Panc1 (cell line): ENCODE measurements around the gene CDK18. TPM values are rescaled to one million over a fixed set of nuclear protein-coding genes. Genes with fewer than 3 reads are reported as not detected.

Source experiments
- ATAC-seq: fragments of 200-7000 bp; cut with Tn5 transposase; 2 replicates; pipeline ENCODE4 v1.9.1; 2020; ENCODE audit warnings: mild to moderate bottlenecking, moderate library complexity
- BruUV-seq: library from RNA; stranded (reverse); fragments of 400-500 nt; replicated peaks from 2 replicates; lab custom pipeline; 2021; lab: Mats Ljungman, UMichigan
- CTCF ChIA-PET: fragments of 300-600 bp; sonication (Branson Sonifier 250); formaldehyde crosslinking; loops from one replicate; lab custom pipeline; 2022; ENCODE audit warnings: antibody characterized with exemption; lab: Charles Lee
- POLR2A ChIA-PET: fragments of 300-600 bp; sonication (Branson Sonifier 250); formaldehyde crosslinking; loops from one replicate; lab custom pipeline; 2022; ENCODE audit warnings: antibody characterized with exemption; lab: Charles Lee
- DNase-seq: peaks from one replicate; pipeline ENCODE4 v3.0.0-alpha.2; 2010; ENCODE audit warnings: low read depth, low spot score
- H3K27ac ChIP-seq: 2 replicates; pipeline ENCODE4 v1.5.1; 2011; ENCODE audit warnings: mild to moderate bottlenecking, low read length, inconsistent platforms
- H3K27me3 ChIP-seq: fragments of 200-500 bp; sonication (Bioruptor generic); 2 replicates; pipeline ENCODE4 v1.6.0; 2014; ENCODE audit warnings: low read length, inconsistent platforms; ENCODE audit not compliant: control insufficient read depth, insufficient read depth
- H3K36me3 ChIP-seq: fragments of 200-500 bp; sonication (Bioruptor generic); 2 replicates; pipeline ENCODE4 v1.5.1; 2014; ENCODE audit warnings: inconsistent platforms, mild to moderate bottlenecking, low read length, moderate library complexity; ENCODE audit not compliant: control insufficient read depth, insufficient read depth
- H3K4me1 ChIP-seq: 2 replicates; pipeline ENCODE4 v1.5.1; 2011; ENCODE audit warnings: inconsistent platforms, mild to moderate bottlenecking, low read length, moderate library complexity; ENCODE audit not compliant: control insufficient read depth, insufficient read depth
- H3K4me3 ChIP-seq, 2 experiments: 2 replicates each; pipeline ENCODE4 v1.5.1; 2011 to 2012; ENCODE audit warnings: low read depth in 2 of 2, low read length in 2 of 2, mild to moderate bottlenecking in 2 of 2, inconsistent platforms in 1 of 2, moderate library complexity in 1 of 2
- H3K9me3 ChIP-seq: fragments of 200-500 bp; sonication (Bioruptor generic); 2 replicates; pipeline ENCODE4 v1.5.1; 2014; ENCODE audit warnings: low read depth, mild to moderate bottlenecking, inconsistent platforms, low read length, moderate library complexity; ENCODE audit not compliant: control insufficient read depth, insufficient read depth
- CTCF ChIP-seq: fragments of 450-650 bp; IDR thresholded peaks from 2 replicates; pipeline ENCODE4 v1.5.1; 2017; ENCODE audit warnings: mild to moderate bottlenecking
- POLR2AphosphoS5 ChIP-seq: IDR thresholded peaks from 2 replicates; pipeline ENCODE4 v1.6.1; 2012; ENCODE audit warnings: mild to moderate bottlenecking, low read depth, low read length, moderate library complexity
- REST ChIP-seq, 2 experiments: IDR thresholded peaks; 2 replicates each; pipeline ENCODE4 v1.6.1; 2011 to 2012; ENCODE audit warnings: low read depth in 2 of 2, control low read depth in 1 of 2, low read length in 1 of 2, mild to moderate bottlenecking in 1 of 2, moderate library complexity in 1 of 2; ENCODE audit not compliant: insufficient read depth in 1 of 2
- SIN3A ChIP-seq: IDR thresholded peaks from 2 replicates; pipeline ENCODE4 v1.6.1; 2012; ENCODE audit warnings: low read depth, mild to moderate bottlenecking, low read length, moderate library complexity, borderline replicate concordance; ENCODE audit not compliant: insufficient read depth
- TCF7L2 ChIP-seq: IDR thresholded peaks from 2 replicates; pipeline ENCODE4 v1.6.1; 2011; ENCODE audit warnings: mild to moderate bottlenecking, low read depth, low read length, inconsistent platforms
- in situ Hi-C: cut with HindIII; loops from 2 replicates; pipeline ENCODE4 v1.10.0; 2016; ENCODE audit warnings: low sequenced_read_pairs, low pct_unique_long_range_greater_than_20kb
- intact Hi-C: fragments of 100-400 bp; cut with micrococcal nuclease; formaldehyde crosslinking; loops from one replicate; pipeline ENCODE4 v1.10.0; 2022; ENCODE audit not compliant: unreplicated experiment
- total RNA-seq: library from RNA; stranded (reverse); gene quantifications from one replicate; pipeline ENCODE4 v1.2.1, GENCODE V29; 2021; ENCODE audit not compliant: unreplicated experiment

CDK18 gene
- total RNA-seq, 1 experiment from 2014 or later, result 7.0 TPM

DNA sequence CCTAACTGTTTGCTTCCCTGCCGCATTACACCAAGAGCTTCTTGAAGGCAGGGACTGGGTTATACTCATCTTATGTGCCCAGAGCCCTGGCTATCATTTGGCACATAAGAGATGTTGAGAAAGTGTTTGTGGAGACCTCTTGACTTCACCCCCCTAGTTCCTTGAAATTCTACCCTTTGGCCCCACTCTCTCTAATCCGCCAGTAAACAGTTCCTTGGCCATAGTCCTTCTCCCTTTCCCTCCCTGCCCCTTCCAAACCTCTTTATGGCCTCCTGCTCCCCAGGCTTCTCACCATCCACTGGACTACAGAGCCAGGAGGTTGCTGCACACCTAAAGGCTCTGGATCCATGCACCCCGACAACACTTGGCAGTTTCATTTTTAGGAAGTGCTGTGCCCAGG is 1.5 kb upstream of the CDK18 start:
- ATAC-seq (no peak), DNase-seq (no peak)
- H3K36me3 ChIP-seq, result peaks cover 5% of the 10 kb centered on the region; the same call in 1 of the 2 replicates
- ChIA-PET POLR2A (interaction anchor here (0.5 kb wide), 1 partner anchor 552 kb away, joined by 6 read pairs; no protein-coding TSS in a partner anchor), CTCF (interaction anchor here (0.9 kb wide), 2 partner anchors 20 to 149 kb away, joined by 4 to 7 read pairs; no protein-coding TSS in a partner anchor)
- in situ Hi-C loops, result no loop called here
- no peak overlapping the region for H3K4me3 ChIP-seq
- peaks cover 4% of the 10 kb centered on the region for H3K27me3 ChIP-seq
- H3K27ac ChIP-seq, result no peak overlapping the region
- TF ChIP-seq SIN3A, result no peak
- no peak for TF ChIP-seq POLR2AphosphoS5
- no peak for TF ChIP-seq CTCF
- no peak for TF ChIP-seq TCF7L2
- no peak for TF ChIP-seq REST (IDR thresholded peaks at IDR 0.05; ENCODE audit: insufficient read depth in 1 of 2, low read depth in 2 of 2, low read length in 1 of 2)
- H3K9me3 ChIP-seq, result no peaks in the 10 kb centered on the region
- peaks cover 4% of the 10 kb centered on the region; the same call in 1 of the 2 replicates for H3K4me1 ChIP-seq
- BruUV-seq, result no TSS peak
- intact Hi-C loops, result no loop called here

DNA sequence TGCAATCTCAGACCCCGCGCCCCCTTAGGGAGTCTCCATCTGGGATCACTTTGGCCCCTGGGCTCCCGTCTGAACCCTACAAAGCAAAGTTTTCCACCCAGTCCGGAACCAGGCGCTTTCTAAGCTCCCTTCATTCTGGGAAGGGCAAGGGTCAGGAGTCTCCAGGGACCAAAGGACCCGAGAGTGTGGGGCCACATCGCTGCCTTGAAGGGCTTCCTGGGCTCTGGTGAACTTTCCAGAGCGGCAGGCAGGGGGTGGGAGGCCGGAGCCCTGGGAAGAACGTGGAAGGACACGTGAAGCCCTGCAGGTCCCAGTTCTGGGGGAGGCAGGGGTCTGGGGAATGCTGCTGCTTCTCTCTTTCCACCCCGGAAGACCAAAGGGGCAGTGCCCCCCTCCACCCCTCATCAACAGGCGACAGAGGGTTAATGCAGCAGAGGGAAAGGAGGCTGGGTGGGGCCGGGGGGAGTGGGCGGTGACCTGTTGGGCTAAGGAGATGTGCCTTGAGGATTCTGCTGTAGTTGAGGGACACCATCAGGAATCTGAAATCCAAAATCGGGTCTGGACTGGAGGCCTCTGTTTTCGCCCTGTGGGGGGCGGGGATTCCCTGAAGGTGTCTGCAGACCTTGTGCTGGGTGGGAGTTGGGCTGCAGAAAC is 734 bp downstream of the CDK18 start:
- H3K9me3 ChIP-seq, result no peaks in the 10 kb centered on the region
- no peak for TF ChIP-seq REST (IDR thresholded peaks at IDR 0.05; ENCODE audit: insufficient read depth in 1 of 2, low read depth in 2 of 2, low read length in 1 of 2)
- TF ChIP-seq SIN3A, result no peak
- no peak for TF ChIP-seq POLR2AphosphoS5
- TF ChIP-seq TCF7L2, result no peak
- TF ChIP-seq CTCF, result no peak
- H3K27me3 ChIP-seq, result peaks cover 4% of the 10 kb centered on the region
- ATAC-seq, result peak; percentile 8; the same call in 1 of the 2 replicates
- in situ Hi-C loops, result no loop called here
- H3K36me3 ChIP-seq, result peaks cover 5% of the 10 kb centered on the region; the same call in 1 of the 2 replicates
- ChIA-PET POLR2A (no interaction called here), CTCF (interaction anchor here (0.6 to 0.7 kb wide), 2 partner anchors 17 to 153 kb away, joined by 5 read pairs; no protein-coding TSS in a partner anchor)
- peak overlapping the region; percentile 63 for H3K27ac ChIP-seq
- DNase-seq, result no peak
- intact Hi-C loops, result no loop called here
- H3K4me1 ChIP-seq, result peaks cover 4% of the 10 kb centered on the region; the same call in 1 of the 2 replicates
- H3K4me3 ChIP-seq, result peak overlapping the region; percentile 53 to 62
- BruUV-seq, result no TSS peak
